Lower leg skin (tissue), 3 donors: Measurements from ENCODE around the gene C12orf43.

ENCODE experiments used
- POLR2A ChIP-seq, 2 donors: fragments of 450-650 bp; IDR thresholded peaks; one replicate each; pipeline ENCODE4 v1.6.1; 2016 to 2017; ENCODE audit warnings: antibody characterized with exemption in 2 of 2, mild to moderate bottlenecking in 1 of 2, moderate library complexity in 1 of 2
- TF ChIP-seq, protein P1 (sequence below), 3 donors: fragments of 450-650 bp; IDR thresholded peaks; one replicate each; pipeline ENCODE4 v1.5.1; 2016; ENCODE audit warnings: antibody characterized with exemption in 3 of 3, mild to moderate bottlenecking in 3 of 3, moderate library complexity in 2 of 3

DNA sequence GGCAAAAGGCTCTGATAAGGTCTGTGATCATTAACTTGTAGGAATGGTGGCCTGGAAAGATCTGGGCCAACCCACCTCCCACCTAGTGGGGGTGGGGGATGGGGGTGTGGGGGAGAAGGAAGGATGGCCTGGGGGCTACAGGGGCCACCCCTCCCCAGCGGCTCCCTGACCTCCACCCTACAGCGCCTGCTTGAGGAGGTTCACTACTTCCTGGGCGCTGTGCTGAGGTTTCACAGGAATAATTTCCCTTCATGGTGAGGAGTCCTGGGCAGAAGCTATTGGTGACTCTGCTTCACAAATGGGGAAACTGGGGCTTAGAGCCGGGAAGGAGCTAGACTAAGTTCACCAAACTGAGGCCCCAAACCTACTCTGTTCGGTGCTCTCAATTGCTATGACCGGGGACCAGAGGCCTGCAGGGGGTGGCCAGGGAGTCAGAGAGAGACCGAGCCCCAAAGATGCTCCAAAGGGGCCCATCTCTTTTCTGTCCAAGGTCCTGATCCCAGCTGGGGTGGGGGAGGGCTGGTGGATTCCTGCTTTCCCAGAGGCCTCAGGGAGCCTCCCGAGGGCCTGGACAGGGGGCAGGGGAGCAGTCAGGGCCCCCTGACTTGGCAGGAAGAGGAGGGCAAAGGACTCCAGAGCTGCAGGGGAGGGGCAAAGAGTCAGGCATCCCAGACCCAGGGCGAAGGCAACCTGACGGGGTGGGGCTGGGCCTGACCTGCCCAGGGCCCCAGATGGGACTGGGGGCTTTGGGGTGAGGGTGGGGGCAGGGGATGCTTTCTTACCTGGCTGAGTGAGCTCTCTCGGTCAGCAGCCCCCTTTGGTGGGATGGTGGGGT lies 36.2 kb downstream of the C12orf43 start:
- TF ChIP-seq POLR2A (IDR thresholded peaks at IDR 0.05), result no peak
- TF ChIP-seq, protein P1, sequence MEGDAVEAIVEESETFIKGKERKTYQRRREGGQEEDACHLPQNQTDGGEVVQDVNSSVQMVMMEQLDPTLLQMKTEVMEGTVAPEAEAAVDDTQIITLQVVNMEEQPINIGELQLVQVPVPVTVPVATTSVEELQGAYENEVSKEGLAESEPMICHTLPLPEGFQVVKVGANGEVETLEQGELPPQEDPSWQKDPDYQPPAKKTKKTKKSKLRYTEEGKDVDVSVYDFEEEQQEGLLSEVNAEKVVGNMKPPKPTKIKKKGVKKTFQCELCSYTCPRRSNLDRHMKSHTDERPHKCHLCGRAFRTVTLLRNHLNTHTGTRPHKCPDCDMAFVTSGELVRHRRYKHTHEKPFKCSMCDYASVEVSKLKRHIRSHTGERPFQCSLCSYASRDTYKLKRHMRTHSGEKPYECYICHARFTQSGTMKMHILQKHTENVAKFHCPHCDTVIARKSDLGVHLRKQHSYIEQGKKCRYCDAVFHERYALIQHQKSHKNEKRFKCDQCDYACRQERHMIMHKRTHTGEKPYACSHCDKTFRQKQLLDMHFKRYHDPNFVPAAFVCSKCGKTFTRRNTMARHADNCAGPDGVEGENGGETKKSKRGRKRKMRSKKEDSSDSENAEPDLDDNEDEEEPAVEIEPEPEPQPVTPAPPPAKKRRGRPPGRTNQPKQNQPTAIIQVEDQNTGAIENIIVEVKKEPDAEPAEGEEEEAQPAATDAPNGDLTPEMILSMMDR (IDR thresholded peaks at IDR 0.05), result no peak
